Measurements from ENCODE around the gene TICAM1.
"Not testable (repeated sequence)": the region's sequence is repeated elsewhere in the genome, so short reads cannot be mapped to it uniquely, and the experiment has no call there.

The TICAM1 gene

GRCh38 chr19:4843647-4843965, 12.1 kb upstream of the TICAM1 start:
- in situ Hi-C loops (cut with HindIII; ENCODE audit: low sequenced_read_pairs), result no loop called here
- no peak overlapping the region for H3K4me3 ChIP-seq (ENCODE audit: low read depth, low read length)
- no peak for DNase-seq (ENCODE audit: low read depth, low spot score)
- no peak for TF ChIP-seq CTCF (IDR thresholded peaks at IDR 0.05; ENCODE audit: low read depth, low read length)

GRCh38 chr19:4839192-4839591, 7.7 kb upstream of the TICAM1 start:
- TF ChIP-seq CTCF (IDR thresholded peaks at IDR 0.05; ENCODE audit: low read depth, low read length), result no peak
- in situ Hi-C loops (cut with HindIII; ENCODE audit: low sequenced_read_pairs), result no loop called here
- DNase-seq (ENCODE audit: low read depth, low spot score), result no peak
- no peak overlapping the region for H3K4me3 ChIP-seq (ENCODE audit: low read depth, low read length)

GRCh38 chr19:4832776-4833175, 1.3 kb upstream of the TICAM1 start:
- in situ Hi-C loops (cut with HindIII; ENCODE audit: low sequenced_read_pairs), result no loop called here
- DNase-seq (ENCODE audit: low read depth, low spot score), result no peak
- H3K4me3 ChIP-seq (ENCODE audit: low read depth, low read length), result no peak overlapping the region
- no peak for TF ChIP-seq CTCF (IDR thresholded peaks at IDR 0.05; ENCODE audit: low read depth, low read length)

- H3K4me3 ChIP-seq (ENCODE audit: low read depth, low read length), result peak overlapping the region; percentile 76
- in situ Hi-C loops (cut with HindIII; ENCODE audit: low sequenced_read_pairs); DNase-seq (ENCODE audit: low read depth, low spot score): not testable (repeated sequence)
Observed at GRCh38 chr19:4831979-4832340, 448 bp upstream of the TICAM1 start.

GRCh38 chr19:4830768-4831265, 695 bp downstream of the TICAM1 start:
- no peak for TF ChIP-seq CTCF (IDR thresholded peaks at IDR 0.05; ENCODE audit: low read depth, low read length)
- peak overlapping the region; percentile 76 for H3K4me3 ChIP-seq (ENCODE audit: low read depth, low read length)
- in situ Hi-C loops (cut with HindIII; ENCODE audit: low sequenced_read_pairs), result no loop called here
- no peak for DNase-seq (ENCODE audit: low read depth, low spot score)

GRCh38 chr19:4830332-4830731, 1.2 kb downstream of the TICAM1 start:
- in situ Hi-C loops (cut with HindIII; ENCODE audit: low sequenced_read_pairs), result no loop called here
- no peak for DNase-seq (ENCODE audit: low read depth, low spot score)
- no peak for TF ChIP-seq CTCF (IDR thresholded peaks at IDR 0.05; ENCODE audit: low read depth, low read length)
- peak overlapping the region; percentile 76 for H3K4me3 ChIP-seq (ENCODE audit: low read depth, low read length)

- in situ Hi-C loops (cut with HindIII; ENCODE audit: low sequenced_read_pairs), result no loop called here
- DNase-seq (ENCODE audit: low read depth, low spot score), result no peak
- TF ChIP-seq CTCF (IDR thresholded peaks at IDR 0.05; ENCODE audit: low read depth, low read length), result no peak
- no peak overlapping the region for H3K4me3 ChIP-seq (ENCODE audit: low read depth, low read length)
Observed at GRCh38 chr19:4829001-4829712, 2.4 kb downstream of the TICAM1 start.

Measured in astrocyte of the spinal cord (primary cell).